ENCODE measurements around the gene DNPEP. TPM values are rescaled to one million over a fixed set of nuclear protein-coding genes. Genes with fewer than 3 reads are reported as not detected.
"Not testable (repeated sequence)": the region's sequence is repeated elsewhere in the genome, so short reads cannot be mapped to it uniquely, and the experiment has no call there.

Gene DNPEP
- total RNA-seq, 1 experiment from 2014 or later, result 63.7 TPM

- DNase-seq (ENCODE audit: low read depth), result peak; percentile 31
These were observed 31.9 kb upstream of the DNPEP start for GRCh38 chr2:219419331-219420197.

GRCh38 chr2:219419012-219419324, 31.3 kb upstream of the DNPEP start:
- DNase-seq (ENCODE audit: low read depth), result no peak

GRCh38 chr2:219418155-219419011, 30.7 kb upstream of the DNPEP start, which contains the start of gene DES:
DES (plus strand) TSS chr2:219418377; CDS start chr2:219418463, 86 bp downstream.
- peak; percentile 80 for DNase-seq (ENCODE audit: low read depth)

- DNase-seq (ENCODE audit: low read depth), result peak; percentile 82
These were observed 29.7 kb upstream of the DNPEP start for GRCh38 chr2:219417374-219417773.

GRCh38 chr2:219416938-219417337, 29.2 kb upstream of the DNPEP start:
- no peak for DNase-seq (ENCODE audit: low read depth)

- no peak for DNase-seq (ENCODE audit: low read depth)
These were observed 28.5 kb upstream of the DNPEP start for GRCh38 chr2:219416235-219416602.

GRCh38 chr2:219415580-219416234, 28.0 kb upstream of the DNPEP start:
- DNase-seq (ENCODE audit: low read depth), result no peak

- no peak for DNase-seq (ENCODE audit: low read depth)
These were observed 27.1 kb upstream of the DNPEP start for GRCh38 chr2:219414857-219415256.

GRCh38 chr2:219410390-219410789, 22.7 kb upstream of the DNPEP start:
- DNase-seq (ENCODE audit: low read depth), result no peak

- DNase-seq (ENCODE audit: low read depth), result no peak
These were observed 21.9 kb upstream of the DNPEP start for GRCh38 chr2:219409619-219410018.

- DNase-seq (ENCODE audit: low read depth), result no peak
These were observed 20.9 kb upstream of the DNPEP start for GRCh38 chr2:219408631-219409030.

GRCh38 chr2:219408204-219408603, 20.5 kb upstream of the DNPEP start:
- DNase-seq (ENCODE audit: low read depth), result no peak

- DNase-seq (ENCODE audit: low read depth), result not testable (repeated sequence)
These were observed 19.6 kb upstream of the DNPEP start for GRCh38 chr2:219407343-219407742.

- DNase-seq (ENCODE audit: low read depth), result peak; percentile 91
These were observed 19.1 kb upstream of the DNPEP start for GRCh38 chr2:219406861-219407230.

- DNase-seq (ENCODE audit: low read depth), result no peak
These were observed 18.5 kb upstream of the DNPEP start for GRCh38 chr2:219405958-219406860.

- DNase-seq (ENCODE audit: low read depth), result peak; percentile 63
These were observed 17.7 kb upstream of the DNPEP start for GRCh38 chr2:219405451-219405850.

GRCh38 chr2:219404954-219405353, 17.2 kb upstream of the DNPEP start:
- DNase-seq (ENCODE audit: low read depth), result peak; percentile 81

GRCh38 chr2:219404291-219404910, 16.7 kb upstream of the DNPEP start:
- DNase-seq (ENCODE audit: low read depth), result peak; percentile 70

- no peak for DNase-seq (ENCODE audit: low read depth)
These were observed 16.1 kb upstream of the DNPEP start for GRCh38 chr2:219403861-219404260.

GRCh38 chr2:219402665-219403515, 15.2 kb upstream of the DNPEP start:
- DNase-seq (ENCODE audit: low read depth), result peak; percentile 84

All from LHCN-M2 (cell line).